ENCODE data around the gene CNNM3.

Gene CNNM3

GRCh38 chr2:96819876-96820511 is 3.9 kb downstream of the CNNM3 start:
- DNase-seq = no peak

- DNase-seq = no peak
Measured at GRCh38 chr2:96821113-96821675, 5.1 kb downstream of the CNNM3 start.

- DNase-seq = no peak
Measured at GRCh38 chr2:96822786-96823185, 6.7 kb downstream of the CNNM3 start.

GRCh38 chr2:96823198-96823597 is 7.1 kb downstream of the CNNM3 start:
- DNase-seq = no peak

- no peak for DNase-seq
Measured at GRCh38 chr2:96824079-96824870, 8.2 kb downstream of the CNNM3 start.

GRCh38 chr2:96825057-96825456 is 9.0 kb downstream of the CNNM3 start:
- no peak for DNase-seq

GRCh38 chr2:96826546-96827278 is 10.6 kb downstream of the CNNM3 start:
- DNase-seq = no peak

- no peak for DNase-seq
Measured at GRCh38 chr2:96828436-96828835, 12.4 kb downstream of the CNNM3 start.

- no peak for DNase-seq
Measured at GRCh38 chr2:96828874-96829273, 12.8 kb downstream of the CNNM3 start.

GRCh38 chr2:96830044-96830562 is 14.0 kb downstream of the CNNM3 start:
- DNase-seq = peak; percentile 65

- no peak for DNase-seq
Measured at GRCh38 chr2:96831679-96832078, 15.6 kb downstream of the CNNM3 start.

- no peak for DNase-seq
Measured at GRCh38 chr2:96832408-96832753, 16.3 kb downstream of the CNNM3 start.

- DNase-seq = no peak
Measured at GRCh38 chr2:96832754-96833507, 16.9 kb downstream of the CNNM3 start.

GRCh38 chr2:96835830-96836229 is 19.8 kb downstream of the CNNM3 start:
- DNase-seq = no peak

- DNase-seq = no peak
Measured at GRCh38 chr2:96837575-96837974, 21.5 kb downstream of the CNNM3 start.

GRCh38 chr2:96838345-96839292 is 22.6 kb downstream of the CNNM3 start:
- no peak for DNase-seq

- no peak for DNase-seq
Measured at GRCh38 chr2:96839293-96839874, 23.3 kb downstream of the CNNM3 start.

GRCh38 chr2:96839875-96840850 is 24.1 kb downstream of the CNNM3 start:
- no peak for DNase-seq

- no peak for DNase-seq
Measured at GRCh38 chr2:96841701-96842495, 25.8 kb downstream of the CNNM3 start.
